Measurements from ENCODE around the gene COL21A1. TPM values are rescaled to one million over a fixed set of nuclear protein-coding genes. Genes with fewer than 3 reads are reported as not detected.

Gene COL21A1
- total RNA-seq, 1 donor, result not detected

- no peaks in the 10 kb centered on the region for H3K9me3 ChIP-seq (ENCODE audit: low read depth, low read length)
- no peaks in the 10 kb centered on the region for H3K27me3 ChIP-seq (ENCODE audit: insufficient read depth, low read length)
- no peak overlapping the region for H3K4me3 ChIP-seq (ENCODE audit: low read length)
- peaks cover 13% of the 10 kb centered on the region for H3K4me1 ChIP-seq (ENCODE audit: insufficient read depth, low read length)
These were observed 204.3 kb downstream of the COL21A1 start for GRCh38 chr6:56043076-56043475.

- no peaks in the 10 kb centered on the region for H3K27me3 ChIP-seq (ENCODE audit: insufficient read depth, low read length)
- H3K4me1 ChIP-seq (ENCODE audit: insufficient read depth, low read length), result peaks cover 5% of the 10 kb centered on the region
- no peak overlapping the region for H3K4me3 ChIP-seq (ENCODE audit: low read length)
- H3K9me3 ChIP-seq (ENCODE audit: low read depth, low read length), result no peaks in the 10 kb centered on the region
These were observed 205.8 kb downstream of the COL21A1 start for GRCh38 chr6:56041591-56041990.

GRCh38 chr6:56040889-56041301, 206.5 kb downstream of the COL21A1 start:
- Histone ChIP-seq H3K4me1 (ENCODE audit: insufficient read depth, low read length) (peaks cover 3% of the 10 kb centered on the region), H3K4me3 (ENCODE audit: low read length) (no peak overlapping the region), H3K9me3 (ENCODE audit: low read depth, low read length) (no peaks in the 10 kb centered on the region), H3K27me3 (ENCODE audit: insufficient read depth, low read length) (no peaks in the 10 kb centered on the region)

- Histone ChIP-seq H3K9me3 (ENCODE audit: low read depth, low read length) (no peaks in the 10 kb centered on the region), H3K27me3 (ENCODE audit: insufficient read depth, low read length) (no peaks in the 10 kb centered on the region), H3K4me3 (ENCODE audit: low read length) (no peak overlapping the region), H3K4me1 (ENCODE audit: insufficient read depth, low read length) (peaks cover 3% of the 10 kb centered on the region)
These were observed 207.2 kb downstream of the COL21A1 start for GRCh38 chr6:56040223-56040622.

- no peaks in the 10 kb centered on the region for H3K27me3 ChIP-seq (ENCODE audit: insufficient read depth, low read length)
- no peaks in the 10 kb centered on the region for H3K9me3 ChIP-seq (ENCODE audit: low read depth, low read length)
- peaks cover 3% of the 10 kb centered on the region for H3K4me1 ChIP-seq (ENCODE audit: insufficient read depth, low read length)
- no peak overlapping the region for H3K4me3 ChIP-seq (ENCODE audit: low read length)
These were observed 208.6 kb downstream of the COL21A1 start for GRCh38 chr6:56038764-56039163.

GRCh38 chr6:56037601-56038000, 209.8 kb downstream of the COL21A1 start:
- H3K27me3 ChIP-seq (ENCODE audit: insufficient read depth, low read length), result no peaks in the 10 kb centered on the region
- peaks cover 3% of the 10 kb centered on the region for H3K4me1 ChIP-seq (ENCODE audit: insufficient read depth, low read length)
- H3K4me3 ChIP-seq (ENCODE audit: low read length), result no peak overlapping the region

GRCh38 chr6:56036916-56037600, 210.3 kb downstream of the COL21A1 start:
- Histone ChIP-seq H3K9me3 (ENCODE audit: low read depth, low read length) (no peaks in the 10 kb centered on the region), H3K4me1 (ENCODE audit: insufficient read depth, low read length) (peaks cover 3% of the 10 kb centered on the region), H3K27me3 (ENCODE audit: insufficient read depth, low read length) (no peaks in the 10 kb centered on the region), H3K4me3 (ENCODE audit: low read length) (no peak overlapping the region)

More at GRCh38 chr6:56037601-56038000, 209.8 kb downstream of the COL21A1 start:
- no peaks in the 10 kb centered on the region for H3K9me3 ChIP-seq (ENCODE audit: low read depth, low read length)

GRCh38 chr6:56033401-56033800, 214.0 kb downstream of the COL21A1 start:
- Histone ChIP-seq H3K27me3 (ENCODE audit: insufficient read depth, low read length) (no peaks in the 10 kb centered on the region), H3K4me3 (ENCODE audit: low read length) (no peak overlapping the region), H3K9me3 (ENCODE audit: low read depth, low read length) (no peaks in the 10 kb centered on the region), H3K4me1 (ENCODE audit: insufficient read depth, low read length) (no peaks in the 10 kb centered on the region)

GRCh38 chr6:56032715-56033260, 214.6 kb downstream of the COL21A1 start:
- no peaks in the 10 kb centered on the region for H3K4me1 ChIP-seq (ENCODE audit: insufficient read depth, low read length)
- no peak overlapping the region for H3K4me3 ChIP-seq (ENCODE audit: low read length)
- H3K27me3 ChIP-seq (ENCODE audit: insufficient read depth, low read length), result no peaks in the 10 kb centered on the region
- no peaks in the 10 kb centered on the region for H3K9me3 ChIP-seq (ENCODE audit: low read depth, low read length)

- no peaks in the 10 kb centered on the region for H3K9me3 ChIP-seq (ENCODE audit: low read depth, low read length)
- no peaks in the 10 kb centered on the region for H3K4me1 ChIP-seq (ENCODE audit: insufficient read depth, low read length)
- H3K4me3 ChIP-seq (ENCODE audit: low read length), result no peak overlapping the region
- H3K27me3 ChIP-seq (ENCODE audit: insufficient read depth, low read length), result no peaks in the 10 kb centered on the region
These were observed 219.5 kb downstream of the COL21A1 start for GRCh38 chr6:56027865-56028264.

GRCh38 chr6:56026455-56027180, 220.8 kb downstream of the COL21A1 start:
- no peaks in the 10 kb centered on the region for H3K4me1 ChIP-seq (ENCODE audit: insufficient read depth, low read length)
- H3K4me3 ChIP-seq (ENCODE audit: low read length), result no peak overlapping the region
- no peaks in the 10 kb centered on the region for H3K9me3 ChIP-seq (ENCODE audit: low read depth, low read length)
- H3K27me3 ChIP-seq (ENCODE audit: insufficient read depth, low read length), result no peaks in the 10 kb centered on the region

- Histone ChIP-seq H3K27me3 (ENCODE audit: insufficient read depth, low read length) (no peaks in the 10 kb centered on the region), H3K4me3 (ENCODE audit: low read length) (no peak overlapping the region), H3K9me3 (ENCODE audit: low read depth, low read length) (no peaks in the 10 kb centered on the region), H3K4me1 (ENCODE audit: insufficient read depth, low read length) (no peaks in the 10 kb centered on the region)
These were observed 221.6 kb downstream of the COL21A1 start for GRCh38 chr6:56025795-56026194.

- H3K4me3 ChIP-seq (ENCODE audit: low read length), result no peak overlapping the region
- no peaks in the 10 kb centered on the region for H3K27me3 ChIP-seq (ENCODE audit: insufficient read depth, low read length)
These were observed 222.4 kb downstream of the COL21A1 start for GRCh38 chr6:56024931-56025330.

GRCh38 chr6:56023829-56024228, 223.6 kb downstream of the COL21A1 start:
- Histone ChIP-seq H3K4me3 (ENCODE audit: low read length) (no peak overlapping the region), H3K27me3 (ENCODE audit: insufficient read depth, low read length) (no peaks in the 10 kb centered on the region), H3K4me1 (ENCODE audit: insufficient read depth, low read length) (no peaks in the 10 kb centered on the region), H3K9me3 (ENCODE audit: low read depth, low read length) (no peaks in the 10 kb centered on the region)

More at GRCh38 chr6:56024931-56025330, 222.4 kb downstream of the COL21A1 start:
- Histone ChIP-seq H3K4me1 (ENCODE audit: insufficient read depth, low read length) (no peaks in the 10 kb centered on the region), H3K9me3 (ENCODE audit: low read depth, low read length) (no peaks in the 10 kb centered on the region)

GRCh38 chr6:56022678-56023077, 224.7 kb downstream of the COL21A1 start:
- H3K9me3 ChIP-seq (ENCODE audit: low read depth, low read length), result no peaks in the 10 kb centered on the region
- no peaks in the 10 kb centered on the region for H3K27me3 ChIP-seq (ENCODE audit: insufficient read depth, low read length)
- no peaks in the 10 kb centered on the region for H3K4me1 ChIP-seq (ENCODE audit: insufficient read depth, low read length)
- H3K4me3 ChIP-seq (ENCODE audit: low read length), result no peak overlapping the region
